Tibial nerve (tissue), 4 donors: Measurements from ENCODE around the gene TRIM77. TPM values are rescaled to one million over a fixed set of nuclear protein-coding genes. Genes with fewer than 3 reads are reported as not detected.
"Not testable (repeated sequence)": the region's sequence is repeated elsewhere in the genome, so short reads cannot be mapped to it uniquely, and the experiment has no call there.

Source experiments
- DNase-seq, 2 donors: peaks; one replicate each; pipeline ENCODE4 v3.0.0-alpha.2; 2019; ENCODE audit warnings: low spot score in 2 of 2
- H3K27ac ChIP-seq, 4 donors: fragments of 200-600 bp; sonication (generic) in 3 of 4; one replicate each; pipeline ENCODE4 v1.5.1; 2017 to 2019; ENCODE audit warnings: mild to moderate bottlenecking in 1 of 4
- H3K27me3 ChIP-seq, 2 donors: fragments of 200-600 bp; sonication (generic) in 1 of 2; one replicate each; pipeline versions ENCODE4 v1.5.1 to v1.6.0; 2017 to 2019
- H3K36me3 ChIP-seq, 3 donors: fragments of 200-600 bp; sonication (generic); one replicate each; pipeline ENCODE4 v1.5.1; 2018 to 2019
- H3K4me1 ChIP-seq, 4 donors: fragments of 200-600 bp; sonication (generic) in 3 of 4; one replicate each; pipeline ENCODE4 v1.5.1; 2017 to 2019
- H3K4me3 ChIP-seq, 4 donors: fragments of 200-600 bp; sonication (generic) in 3 of 4; one replicate each; pipeline ENCODE4 v1.5.1; 2017 to 2019; ENCODE audit warnings: mild to moderate bottlenecking in 1 of 4, moderate library complexity in 1 of 4
- H3K9me3 ChIP-seq, 4 donors: fragments of 200-600 bp; sonication (generic) in 3 of 4; one replicate each; pipeline ENCODE4 v1.5.1; 2017 to 2019
- EP300 ChIP-seq, 2 donors: sonication (generic); formaldehyde crosslinking; IDR thresholded peaks; one replicate each; pipeline ENCODE4 v1.6.1; 2017; ENCODE audit warnings: antibody characterized with exemption in 2 of 2, mild to moderate bottlenecking in 1 of 2
- POLR2A ChIP-seq, 2 donors: fragments of 450-650 bp; IDR thresholded peaks; one replicate each; pipeline ENCODE4 v1.6.1; 2017; ENCODE audit warnings: antibody characterized with exemption in 2 of 2, mild to moderate bottlenecking in 2 of 2, moderate library complexity in 2 of 2
- WGBS, 2 donors: methylation state at CpG; one replicate each; pipeline ENCODE4 v1.1.5; 2018; 5-methylcytosine and 5-hydroxymethylcytosine counted together
- small RNA-seq: library from RNA; depleted of rRNA; stranded (forward); fragments of <200 nt; gene quantifications from one replicate; pipeline ENCODE3, GENCODE V24; 2016
- total RNA-seq, 4 donors: library from RNA; depleted of rRNA; stranded (reverse); fragments of >200 nt; gene quantifications; one replicate each; pipeline ENCODE4 v1.1.0, GENCODE V29; 2016
- TF ChIP-seq, protein P1 (sequence below), 5 experiments: fragments of 200-600 bp in 3 of 5; fragments of 450-650 bp in 2 of 5; sonication (generic) in 3 of 5; IDR thresholded peaks; one replicate each; pipeline ENCODE4 v1.5.1; 2016 to 2019; ENCODE audit warnings: antibody characterized with exemption in 5 of 5, mild to moderate bottlenecking in 3 of 5, moderate library complexity in 2 of 5

TRIM77 gene
- total RNA-seq, 4 donors from 2014 or later = not detected

DNA sequence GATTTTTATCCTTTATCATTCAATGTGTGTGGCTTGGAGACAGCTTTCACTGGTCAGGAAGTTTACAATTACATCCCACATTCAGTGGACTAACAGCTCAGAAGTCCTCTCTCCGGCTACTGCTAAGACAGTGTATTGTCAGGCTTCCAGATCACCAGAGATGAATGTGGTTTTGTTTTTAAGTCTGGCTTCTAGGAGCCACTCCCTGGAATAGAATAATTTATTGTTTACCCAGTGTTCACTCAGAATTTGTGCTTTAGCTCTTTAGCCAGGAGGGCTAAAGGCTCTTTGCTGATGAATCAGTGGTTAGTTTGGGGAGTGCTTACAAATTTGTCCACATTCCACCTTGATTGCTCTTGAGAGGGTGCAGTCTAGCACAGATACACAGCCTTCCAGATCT is 26.5 kb downstream of the TRIM77 start:
- TF ChIP-seq POLR2A (IDR thresholded peaks at IDR 0.05) = no peak
- no peak for TF ChIP-seq EP300 (IDR thresholded peaks at IDR 0.05)
- TF ChIP-seq, protein P1, sequence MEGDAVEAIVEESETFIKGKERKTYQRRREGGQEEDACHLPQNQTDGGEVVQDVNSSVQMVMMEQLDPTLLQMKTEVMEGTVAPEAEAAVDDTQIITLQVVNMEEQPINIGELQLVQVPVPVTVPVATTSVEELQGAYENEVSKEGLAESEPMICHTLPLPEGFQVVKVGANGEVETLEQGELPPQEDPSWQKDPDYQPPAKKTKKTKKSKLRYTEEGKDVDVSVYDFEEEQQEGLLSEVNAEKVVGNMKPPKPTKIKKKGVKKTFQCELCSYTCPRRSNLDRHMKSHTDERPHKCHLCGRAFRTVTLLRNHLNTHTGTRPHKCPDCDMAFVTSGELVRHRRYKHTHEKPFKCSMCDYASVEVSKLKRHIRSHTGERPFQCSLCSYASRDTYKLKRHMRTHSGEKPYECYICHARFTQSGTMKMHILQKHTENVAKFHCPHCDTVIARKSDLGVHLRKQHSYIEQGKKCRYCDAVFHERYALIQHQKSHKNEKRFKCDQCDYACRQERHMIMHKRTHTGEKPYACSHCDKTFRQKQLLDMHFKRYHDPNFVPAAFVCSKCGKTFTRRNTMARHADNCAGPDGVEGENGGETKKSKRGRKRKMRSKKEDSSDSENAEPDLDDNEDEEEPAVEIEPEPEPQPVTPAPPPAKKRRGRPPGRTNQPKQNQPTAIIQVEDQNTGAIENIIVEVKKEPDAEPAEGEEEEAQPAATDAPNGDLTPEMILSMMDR (IDR thresholded peaks at IDR 0.05) = no peak
- Histone ChIP-seq H3K27ac (no peak overlapping the region), H3K36me3 (no peaks in the 10 kb centered on the region), H3K9me3 (no peaks in the 10 kb centered on the region), H3K4me3 (no peak overlapping the region), H3K4me1 (no peaks in the 10 kb centered on the region), H3K27me3 (no peaks in the 10 kb centered on the region)
- no peak for DNase-seq
- WGBS, 2 donors = 7 to 14% methylated on average over 1 of the region's 1 CpG

DNA sequence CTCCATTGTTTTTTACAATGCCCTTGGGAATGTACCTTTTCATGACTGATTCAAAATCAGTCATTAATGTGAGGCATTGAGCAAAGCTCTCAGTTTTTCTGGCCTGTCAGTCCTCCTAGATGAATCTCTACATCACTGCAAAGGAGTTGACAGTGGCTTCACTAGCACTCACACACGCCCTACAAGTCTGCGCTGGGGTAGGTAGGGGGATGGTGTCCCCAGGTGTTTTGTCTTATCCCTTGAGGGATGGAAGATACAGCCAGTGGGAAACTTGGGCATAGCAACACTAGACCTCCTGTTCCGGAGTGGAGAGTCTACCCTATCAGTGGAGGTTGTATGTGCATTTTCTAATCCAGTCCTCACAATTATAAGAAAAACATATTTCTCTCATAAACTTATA is 27.0 kb downstream of the TRIM77 start:
- Histone ChIP-seq H3K9me3 (no peaks in the 10 kb centered on the region), H3K4me3 (no peak overlapping the region), H3K36me3 (no peaks in the 10 kb centered on the region), H3K27me3 (no peaks in the 10 kb centered on the region), H3K4me1 (no peaks in the 10 kb centered on the region), H3K27ac (no peak overlapping the region)
- DNase-seq = no peak
- WGBS, 2 donors = 87 to 91% methylated on average over 3 of the region's 3 CpGs
- no peak for TF ChIP-seq POLR2A (IDR thresholded peaks at IDR 0.05)
- TF ChIP-seq, protein P1 (IDR thresholded peaks at IDR 0.05) = no peak
- no peak for TF ChIP-seq EP300 (IDR thresholded peaks at IDR 0.05)

DNA sequence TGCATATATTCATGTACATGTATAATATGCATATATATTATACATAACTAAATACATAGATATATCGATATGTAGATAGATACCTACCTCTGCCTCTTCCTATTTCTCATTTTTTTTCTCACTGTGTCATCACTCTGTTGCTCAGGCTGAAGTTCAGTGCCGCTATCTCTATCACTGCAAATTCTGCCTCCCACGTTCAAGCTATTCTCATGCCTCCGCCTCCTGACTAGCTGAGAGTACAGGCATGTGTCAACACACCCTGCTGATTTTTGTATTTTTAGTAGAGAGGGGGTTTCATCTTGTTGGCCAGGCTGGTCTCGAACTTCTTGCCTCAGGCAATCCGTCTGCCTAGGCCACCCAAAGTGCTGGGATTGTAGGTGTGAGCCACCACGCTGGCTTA is 31.3 kb downstream of the TRIM77 start:
- WGBS, 2 donors = 88 to 91% methylated on average over 7 of the region's 7 CpGs

DNA sequence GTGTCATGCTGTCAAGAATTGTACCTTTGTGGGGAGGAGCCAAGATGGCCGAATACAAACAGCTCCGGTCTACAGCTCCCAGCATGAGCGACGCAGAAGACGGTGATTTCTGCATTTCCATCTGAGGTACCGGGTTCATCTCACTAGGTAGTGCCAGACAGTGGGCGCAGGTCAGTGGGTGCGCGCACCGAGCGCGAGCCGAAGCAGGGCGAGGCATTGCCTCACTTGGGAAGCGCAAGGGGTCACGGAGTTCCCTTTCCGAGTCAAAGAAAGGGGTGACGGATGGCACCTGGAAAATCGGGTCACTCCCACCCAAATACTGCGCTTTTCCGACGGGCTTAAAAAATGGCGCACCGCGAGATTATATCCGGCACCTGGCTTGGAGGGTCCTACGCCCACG is 34.1 kb downstream of the TRIM77 start:
- not testable (repeated sequence) for DNase-seq, H3K4me3 ChIP-seq, H3K4me1 ChIP-seq, H3K27me3 ChIP-seq, H3K36me3 ChIP-seq, H3K9me3 ChIP-seq, H3K27ac ChIP-seq
- WGBS, 2 donors = 96% methylated on average over 22 of the region's 28 CpGs

More for the DNA sequence above, 31.3 kb downstream of the TRIM77 start:
- not testable (repeated sequence) for H3K9me3 ChIP-seq, DNase-seq, H3K27ac ChIP-seq, H3K4me3 ChIP-seq, H3K27me3 ChIP-seq, H3K4me1 ChIP-seq, H3K36me3 ChIP-seq

DNA sequence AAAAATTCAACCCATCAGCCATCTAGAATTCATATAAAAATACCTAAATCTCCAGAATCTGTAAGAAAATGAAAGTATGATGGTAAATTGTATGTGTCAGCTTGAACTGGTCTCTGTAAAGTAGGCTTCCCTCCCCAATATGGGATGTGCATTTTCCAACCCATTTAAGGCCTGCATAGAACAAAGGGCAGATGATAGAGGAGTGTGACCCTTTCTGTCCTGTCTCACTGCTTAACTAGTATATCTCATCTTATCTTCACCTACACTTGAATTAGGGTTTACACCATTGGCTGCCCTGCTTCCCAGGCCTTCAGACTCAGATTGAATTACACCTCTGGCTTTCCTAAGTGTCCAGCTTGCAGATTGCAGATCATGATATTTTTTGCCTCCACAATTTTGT is 40.7 kb downstream of the TRIM77 start:
- not testable (repeated sequence) for H3K27ac ChIP-seq, H3K36me3 ChIP-seq, H3K27me3 ChIP-seq, H3K9me3 ChIP-seq, H3K4me3 ChIP-seq, H3K4me1 ChIP-seq, DNase-seq

Small RNA genes lying within 50 kb of the gene (small RNA-seq; reads per million reads assigned to genes)
- gene AP003122.3 = not detected

Other genes with a start within 250 kb of the TRIM77 start
- gene NOX4, start 218.9 kb upstream of the TRIM77 start, total RNA-seq = 100 to 1,000 TPM in 1 of 4 donors, 10 to 100 TPM in 3; 38.4 to 129 (median 67.4) TPM
- not detected for gene TRIM49, start 98.3 kb downstream of the TRIM77 start, total RNA-seq
- gene TRIM64B, start 168.2 kb downstream of the TRIM77 start, total RNA-seq = not detected
- under 1 TPM in 1 of 4 donors, not detected in 3; 0.21 TPM for gene TRIM49D1, start 211.9 kb downstream of the TRIM77 start, total RNA-seq
- gene TRIM49D2, start 213.8 kb downstream of the TRIM77 start, total RNA-seq = not detected